Measurements from ENCODE around the gene TNFRSF21.
"Not testable (repeated sequence)": the region's sequence is repeated elsewhere in the genome, so short reads cannot be mapped to it uniquely, and the experiment has no call there.

Gene TNFRSF21

GRCh38 chr6:47250302-47250701, 59.4 kb downstream of the TNFRSF21 start:
- DNase-seq (ENCODE audit: low read depth): no peak

- DNase-seq (ENCODE audit: low read depth): no peak
Measured at GRCh38 chr6:47248446-47248845, 61.3 kb downstream of the TNFRSF21 start.

GRCh38 chr6:47247227-47247797, 62.4 kb downstream of the TNFRSF21 start:
- no peak for DNase-seq (ENCODE audit: low read depth)

GRCh38 chr6:47246551-47246950, 63.2 kb downstream of the TNFRSF21 start:
- DNase-seq (ENCODE audit: low read depth): no peak

- no peak for DNase-seq (ENCODE audit: low read depth)
Measured at GRCh38 chr6:47245745-47246371, 63.8 kb downstream of the TNFRSF21 start.

- DNase-seq (ENCODE audit: low read depth): peak; percentile 2
Measured at GRCh38 chr6:47242483-47243386, 67.0 kb downstream of the TNFRSF21 start.

GRCh38 chr6:47241742-47242482, 67.8 kb downstream of the TNFRSF21 start:
- no peak for DNase-seq (ENCODE audit: low read depth)

- no peak for DNase-seq (ENCODE audit: low read depth)
Measured at GRCh38 chr6:47240277-47240890, 69.3 kb downstream of the TNFRSF21 start.

GRCh38 chr6:47239546-47239945, 70.2 kb downstream of the TNFRSF21 start:
- DNase-seq (ENCODE audit: low read depth): no peak

- DNase-seq (ENCODE audit: low read depth): no peak
Measured at GRCh38 chr6:47238456-47238995, 71.2 kb downstream of the TNFRSF21 start.

GRCh38 chr6:47237196-47237595, 72.5 kb downstream of the TNFRSF21 start:
- DNase-seq (ENCODE audit: low read depth): no peak

GRCh38 chr6:47235964-47236760, 73.5 kb downstream of the TNFRSF21 start:
- no peak for DNase-seq (ENCODE audit: low read depth)

GRCh38 chr6:47235421-47235820, 74.3 kb downstream of the TNFRSF21 start:
- DNase-seq (ENCODE audit: low read depth): no peak

GRCh38 chr6:47234266-47234933, 75.3 kb downstream of the TNFRSF21 start:
- no peak for DNase-seq (ENCODE audit: low read depth)

GRCh38 chr6:47231151-47231550, 78.6 kb downstream of the TNFRSF21 start:
- DNase-seq (ENCODE audit: low read depth): no peak

GRCh38 chr6:47230579-47230978, 79.1 kb downstream of the TNFRSF21 start:
- no peak for DNase-seq (ENCODE audit: low read depth)

- DNase-seq (ENCODE audit: low read depth): no peak
Measured at GRCh38 chr6:47229255-47229654, 80.5 kb downstream of the TNFRSF21 start.

GRCh38 chr6:47228093-47228492, 81.6 kb downstream of the TNFRSF21 start:
- not testable (repeated sequence) for DNase-seq (ENCODE audit: low read depth)

GRCh38 chr6:47223251-47223650, 86.5 kb downstream of the TNFRSF21 start:
- DNase-seq (ENCODE audit: low read depth): not testable (repeated sequence)

GRCh38 chr6:47221565-47221964, 88.1 kb downstream of the TNFRSF21 start:
- no peak for DNase-seq (ENCODE audit: low read depth)

Measured in T-helper 22 cell (primary cell).